CD4-positive, alpha-beta memory T cell (primary cell): ENCODE results near the gene DIS3L. TPM values are rescaled to one million over a fixed set of nuclear protein-coding genes. Genes with fewer than 3 reads are reported as not detected.
"Not testable (repeated sequence)": the region's sequence is repeated elsewhere in the genome, so short reads cannot be mapped to it uniquely, and the experiment has no call there.

Source experiments
- CTCF ChIA-PET: fragments of 350-600 bp; sonication (Branson Sonifier 250); formaldehyde crosslinking; loops from one replicate; lab custom pipeline; 2021; ENCODE audit warnings: inconsistent platforms; ENCODE audit not compliant: partially characterized antibody; lab: Charles Lee
- POLR2A ChIA-PET: fragments of 350-600 bp; sonication (Branson Sonifier 250); formaldehyde crosslinking; loops from one replicate; lab custom pipeline; 2021; ENCODE audit not compliant: partially characterized antibody; lab: Charles Lee
- DNase-seq, 5 donors: peaks; one replicate each; pipeline versions ENCODE4 v3.0.0 to v3.0.0-alpha.2; 2020 to 2022; ENCODE audit warnings: mixed read lengths in 1 of 5
- H3K27ac ChIP-seq: one replicate; pipeline ENCODE4 v1.7.0; 2013; ENCODE audit warnings: low read depth, low read length
- H3K27me3 ChIP-seq: 2 replicates; pipeline ENCODE4 v1.7.0; 2013; ENCODE audit warnings: mild to moderate bottlenecking, low read length, moderate library complexity; ENCODE audit not compliant: insufficient read depth
- H3K36me3 ChIP-seq: 2 replicates; pipeline ENCODE4 v1.7.0; 2013; ENCODE audit warnings: mild to moderate bottlenecking, low read length, moderate library complexity; ENCODE audit not compliant: insufficient read depth
- H3K4me1 ChIP-seq: 2 replicates; pipeline ENCODE4 v1.7.0; 2013; ENCODE audit warnings: mild to moderate bottlenecking, low read length, moderate library complexity; ENCODE audit not compliant: insufficient read depth
- H3K4me3 ChIP-seq, 2 donors: one replicate each; pipeline ENCODE4 v1.7.0; 2013; ENCODE audit warnings: low read length in 2 of 2, mild to moderate bottlenecking in 1 of 2
- H3K9me3 ChIP-seq, 2 donors: one replicate each; pipeline ENCODE4 v1.7.0; 2013; ENCODE audit warnings: low read length in 2 of 2, control low read depth in 1 of 2; ENCODE audit not compliant: control insufficient read depth in 1 of 2
- H3K27ac Mint-ChIP-seq, 7 donors: one replicate each; pipeline ENCODE4 v1.8.0; 2020 to 2021; ENCODE audit warnings: mixed read lengths in 7 of 7, mild to moderate bottlenecking in 6 of 7, inconsistent platforms in 3 of 7, moderate library complexity in 3 of 7
- H3K27me3 Mint-ChIP-seq, 2 donors: one replicate each; pipeline ENCODE4 v1.8.0; 2020 to 2021; ENCODE audit warnings: mixed read lengths in 2 of 2
- H3K36me3 Mint-ChIP-seq, 2 donors: one replicate each; pipeline ENCODE4 v1.8.0; 2020 to 2021; ENCODE audit warnings: mixed read lengths in 2 of 2, inconsistent platforms in 1 of 2, mild to moderate bottlenecking in 1 of 2
- H3K4me1 Mint-ChIP-seq, 4 donors: one replicate each; pipeline ENCODE4 v1.8.0; 2020 to 2021; ENCODE audit warnings: mixed read lengths in 4 of 4, mild to moderate bottlenecking in 1 of 4
- H3K4me3 Mint-ChIP-seq, 8 donors: one replicate each; pipeline ENCODE4 v1.8.0; 2020 to 2021; ENCODE audit warnings: mixed read lengths in 8 of 8, mild to moderate bottlenecking in 7 of 8, moderate library complexity in 6 of 8, inconsistent platforms in 3 of 8
- H3K9me3 Mint-ChIP-seq, 8 donors: one replicate each; pipeline ENCODE4 v1.8.0; 2020 to 2021; ENCODE audit warnings: mixed read lengths in 8 of 8, mild to moderate bottlenecking in 5 of 8, inconsistent platforms in 3 of 8, moderate library complexity in 1 of 8
- intact Hi-C: fragments of 100-400 bp; cut with micrococcal nuclease; formaldehyde crosslinking; loops from one replicate; pipeline ENCODE4 v1.15.1; 2023
- polyA plus RNA-seq, 2 donors: library from polyadenylated mRNA; unstranded; fragments of 300-500 nt; fragmentation: Illumina TruSeq; gene quantifications; one replicate each; pipeline ENCODE4 v1.2.3, GENCODE V29; 2021
- total RNA-seq, 2 experiments: library from RNA; stranded (reverse); gene quantifications; one replicate each; pipeline ENCODE4 v1.2.3, GENCODE V29; 2021

The DIS3L gene
- total and polyA plus RNA-seq, 4 experiments from 2014 or later = 32.4 to 40.3 (median 36.2) TPM

DNA sequence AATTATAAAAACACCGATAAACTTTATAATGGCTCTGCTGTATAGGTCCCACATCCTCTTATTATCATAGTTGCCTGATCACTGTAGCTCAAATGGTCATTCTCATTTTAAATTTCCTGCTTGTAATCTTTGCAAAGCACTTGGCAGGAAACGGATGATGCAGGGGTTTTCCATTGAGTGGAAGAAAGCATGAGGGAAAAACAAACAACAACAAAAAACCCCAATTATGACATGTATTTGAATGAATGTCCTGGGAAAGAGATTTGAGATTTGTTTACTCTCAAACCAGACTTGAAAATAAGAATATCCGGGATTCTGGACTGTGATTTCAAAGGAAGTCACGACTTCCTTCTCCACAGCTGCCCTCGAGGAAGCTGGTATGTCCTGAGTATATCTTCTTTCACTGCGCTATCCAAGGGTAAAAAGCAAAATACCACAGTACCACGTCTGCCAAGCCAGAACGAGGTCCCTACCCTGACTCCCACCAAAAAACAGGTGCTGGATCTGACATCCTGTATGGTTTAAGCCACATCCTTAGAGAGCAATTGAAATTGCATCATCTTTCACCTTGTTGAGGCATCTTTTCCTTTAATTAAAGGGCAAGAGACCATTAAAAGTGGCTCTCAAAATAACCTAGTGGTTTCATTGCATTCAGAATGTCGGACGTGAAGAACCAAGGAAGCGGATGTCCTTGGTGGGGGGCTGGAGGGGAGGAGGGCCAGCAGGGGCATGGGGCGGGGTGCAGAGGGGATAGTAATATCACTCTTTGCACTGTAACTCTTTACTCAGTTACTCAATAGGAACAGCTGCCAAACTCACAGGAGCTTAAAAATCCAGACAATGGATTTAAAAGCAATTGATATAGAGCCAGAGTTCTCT lies 76.6 kb downstream of the DIS3L start:
- Histone ChIP-seq H3K36me3 (no peaks in the 10 kb centered on the region), H3K4me1 (peaks cover 11% of the 10 kb centered on the region), H3K4me3 (peak overlapping the region; percentile 2 to 34), H3K9me3 (no peaks in the 10 kb centered on the region), H3K27ac (peak overlapping the region; percentile 63), H3K27me3 (no peaks in the 10 kb centered on the region)
- peak overlapping the region; percentile 13 to 90 (median 84) for H3K4me3 Mint-ChIP-seq
- H3K36me3 Mint-ChIP-seq = no peaks in the 10 kb centered on the region
- H3K4me1 Mint-ChIP-seq = peaks cover 9 to 20% (median 13%) of the 10 kb centered on the region in 4 donors
- intact Hi-C loops = no loop called here
- DNase-seq = peak in 4 of 5 donors; percentile 12 to 48 (median 36)
- POLR2A ChIA-PET = interaction anchor here (0.9 to 6.0 kb wide), 4 partner anchors 13 to 79 kb away, joined by 3 to 28 read pairs (median 6); partner anchors contain the start of genes MAP2K1 and TIPIN
- peak overlapping the region; percentile 38 to 95 (median 90) for H3K27ac Mint-ChIP-seq
- H3K27me3 Mint-ChIP-seq = no peaks in the 10 kb centered on the region
- peaks cover 0 to 10% (median 1%) of the 10 kb centered on the region in 8 donors for H3K9me3 Mint-ChIP-seq
- CTCF ChIA-PET = interaction anchor here (2.2 kb wide), 1 partner anchor 15 kb away, joined by 14 read pairs; the partner anchor contains the start of gene MAP2K1

DNA sequence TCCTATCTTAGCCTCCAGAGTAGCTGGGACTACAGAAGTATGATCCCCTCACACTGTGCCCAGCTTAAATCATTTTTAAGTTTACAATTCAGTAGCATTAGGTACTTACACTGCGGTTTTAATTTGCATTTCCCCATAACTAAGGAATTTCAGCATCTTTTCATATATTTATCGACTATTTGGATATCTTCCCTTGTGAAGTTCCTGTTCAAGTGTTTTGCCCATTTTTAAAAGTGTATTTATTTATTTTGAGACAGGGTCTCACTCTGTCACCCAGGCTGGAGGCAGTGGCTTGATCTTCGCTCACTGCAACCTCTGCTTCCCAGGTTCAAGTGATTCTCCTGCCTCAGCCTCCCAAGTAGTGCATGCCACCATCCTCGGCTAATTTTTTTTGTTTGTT lies 80.8 kb downstream of the DIS3L start:
- CTCF ChIA-PET = interaction anchor here (1.2 kb wide), 1 partner anchor 12 kb away, joined by 3 read pairs; the partner anchor contains the start of gene MAP2K1
- intact Hi-C loops = no loop called here
- H3K36me3 ChIP-seq = no peaks in the 10 kb centered on the region
- no peak overlapping the region for H3K4me3 ChIP-seq
- H3K27ac ChIP-seq = no peak overlapping the region
- Mint-ChIP-seq H3K4me3 (no peak overlapping the region), H3K36me3 (no peaks in the 10 kb centered on the region), H3K9me3 (peaks cover 0 to 10% (median 1%) of the 10 kb centered on the region in 8 donors), H3K27ac (no peak overlapping the region), H3K4me1 (peaks cover 9 to 20% (median 13%) of the 10 kb centered on the region in 4 donors), H3K27me3 (no peaks in the 10 kb centered on the region)
- DNase-seq = no peak
- no peaks in the 10 kb centered on the region for H3K9me3 ChIP-seq
- H3K27me3 ChIP-seq = no peaks in the 10 kb centered on the region
- POLR2A ChIA-PET = interaction anchor here (6.0 kb wide), 1 partner anchor 13 kb away, joined by 28 read pairs; the partner anchor contains the start of gene MAP2K1
- H3K4me1 ChIP-seq = peaks cover 11% of the 10 kb centered on the region

DNA sequence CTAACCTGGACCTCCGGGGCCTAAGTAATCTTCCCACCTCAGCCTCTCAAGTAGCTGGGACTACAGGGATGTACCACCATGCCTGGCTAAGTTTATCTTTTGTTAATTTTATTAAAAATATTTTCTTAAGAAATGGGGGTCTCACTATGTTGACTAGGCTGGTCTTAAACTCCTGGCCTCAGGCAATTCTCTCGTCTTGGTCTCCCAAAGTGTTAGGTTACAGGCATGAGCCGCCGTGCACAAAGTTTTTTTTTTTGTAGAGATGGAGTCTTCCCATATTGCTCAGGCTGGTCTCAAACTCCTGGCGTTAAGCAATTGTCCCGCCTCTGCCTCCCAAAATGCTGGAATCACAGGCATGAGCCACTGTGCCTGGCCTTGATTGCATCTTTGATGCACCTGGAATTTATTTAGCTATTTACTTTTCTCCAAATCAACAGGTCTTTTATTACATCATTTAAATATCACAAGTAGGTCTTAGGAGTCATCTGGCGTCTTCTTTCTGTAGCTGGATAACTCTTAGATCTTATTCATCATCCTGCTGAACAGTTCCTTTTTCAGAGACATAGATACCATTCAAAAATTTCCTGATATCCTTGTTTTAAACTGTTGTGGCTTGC lies 85.6 kb downstream of the DIS3L start:
- H3K4me1 ChIP-seq = no peaks in the 10 kb centered on the region
- intact Hi-C loops = no loop called here
- POLR2A ChIA-PET = no interaction called here

DNA sequence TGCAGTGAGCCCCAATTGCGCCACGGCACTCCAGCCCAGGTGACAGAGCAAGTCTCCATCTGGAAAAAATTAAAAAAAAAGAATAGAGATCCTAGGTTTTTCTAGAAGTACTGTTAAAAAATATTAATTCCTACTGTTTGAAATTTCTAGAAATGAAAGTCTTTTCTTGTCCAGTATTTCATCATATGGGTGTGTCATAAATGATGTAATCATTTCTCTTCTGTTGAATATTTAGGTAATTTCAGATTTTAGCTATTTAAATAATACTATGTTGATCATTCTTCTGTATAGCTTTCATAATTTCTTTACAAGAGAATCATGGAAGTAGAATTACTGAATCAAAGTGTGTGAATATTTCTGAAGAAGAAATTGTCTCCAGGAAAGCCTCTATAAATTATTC lies 88.0 kb downstream of the DIS3L start:
- intact Hi-C loops, H3K36me3 ChIP-seq, H3K27me3 ChIP-seq, CTCF ChIA-PET, H3K27me3 Mint-ChIP-seq, H3K9me3 ChIP-seq, DNase-seq, H3K36me3 Mint-ChIP-seq, H3K27ac Mint-ChIP-seq, H3K9me3 Mint-ChIP-seq, H3K4me1 ChIP-seq, H3K27ac ChIP-seq, H3K4me3 Mint-ChIP-seq, H3K4me3 ChIP-seq: not testable (repeated sequence)
- POLR2A ChIA-PET = interaction anchor here (0.8 kb wide), 1 partner anchor 117 kb away, joined by 3 read pairs; no protein-coding TSS in a partner anchor
- H3K4me1 Mint-ChIP-seq = peaks cover 7 to 17% (median 10%) of the 10 kb centered on the region in 4 donors

More for the DNA sequence above, 85.6 kb downstream of the DIS3L start:
- no peak overlapping the region for H3K4me3 ChIP-seq
- peaks cover 0 to 2% (median 0%) of the 10 kb centered on the region in 4 donors for H3K4me1 Mint-ChIP-seq
- peaks cover 0 to 10% (median 1%) of the 10 kb centered on the region in 8 donors for H3K9me3 Mint-ChIP-seq
- no peaks in the 10 kb centered on the region for H3K27me3 ChIP-seq
- H3K4me3 Mint-ChIP-seq = no peak overlapping the region
- CTCF ChIA-PET = interaction anchor here (1.2 kb wide), 1 partner anchor 119 kb away, joined by 3 read pairs; the partner anchor contains the start of gene SNAPC5
- no peaks in the 10 kb centered on the region for H3K9me3 ChIP-seq
- DNase-seq = no peak
- no peaks in the 10 kb centered on the region for H3K36me3 ChIP-seq
- H3K27ac ChIP-seq = no peak overlapping the region
- H3K27ac Mint-ChIP-seq = peak overlapping the region in 1 of 7 donors; percentile 35
- H3K36me3 Mint-ChIP-seq = no peaks in the 10 kb centered on the region
- H3K27me3 Mint-ChIP-seq = no peaks in the 10 kb centered on the region

Other genes starting within 250 kb of the DIS3L start
- not detected for gene MEGF11, start 39.8 kb upstream of the DIS3L start, total RNA-seq
- under 1 TPM in 1 of 2 donors, not detected in 1; 0.69 TPM for gene MEGF11, start 39.8 kb upstream of the DIS3L start, polyA plus RNA-seq
- gene TIPIN, start 63.1 kb downstream of the DIS3L start, total RNA-seq = 1 to 10 TPM; 5.9 to 9.0 TPM
- gene TIPIN, start 63.1 kb downstream of the DIS3L start, polyA plus RNA-seq = 1 to 10 TPM; 5.0 to 6.9 TPM
- gene MAP2K1, start 93.3 kb downstream of the DIS3L start, total RNA-seq = 10 to 100 TPM; 54.0 to 54.9 TPM
- gene MAP2K1, start 93.3 kb downstream of the DIS3L start, polyA plus RNA-seq = 10 to 100 TPM; 44.9 to 71.2 TPM
- gene SNAPC5, start 204.2 kb downstream of the DIS3L start, total RNA-seq = 10 to 100 TPM; 32.5 to 36.6 TPM
- 10 to 100 TPM; 58.2 to 76.1 TPM for gene SNAPC5, start 204.2 kb downstream of the DIS3L start, polyA plus RNA-seq
- 1,000 to 10,000 TPM; 3,820 to 4,004 TPM for gene RPL4, start 211.3 kb downstream of the DIS3L start, total RNA-seq
- gene RPL4, start 211.3 kb downstream of the DIS3L start, polyA plus RNA-seq = 1,000 to 10,000 TPM; 1,070 to 1,459 TPM
- gene ZWILCH, start 211.8 kb downstream of the DIS3L start, total RNA-seq = 1 to 10 TPM; 5.1 to 6.5 TPM
- 1 to 10 TPM; 6.2 to 7.2 TPM for gene ZWILCH, start 211.8 kb downstream of the DIS3L start, polyA plus RNA-seq